ENCODE data around the gene FANCM.

FANCM gene

GRCh38 chr14:45238988-45239387 is 103.3 kb downstream of the FANCM start:
- H3K4me2 ChIP-seq, result no peak overlapping the region
- H3K36me3 ChIP-seq (ENCODE audit: insufficient read depth), result no peaks in the 10 kb centered on the region
- H3K9ac ChIP-seq, result no peak overlapping the region
- no peak overlapping the region for H3K4me3 ChIP-seq (IDR thresholded peaks at IDR 0.05; ENCODE audit: insufficient read depth, low read depth, low read length)
- H3K27me3 ChIP-seq (ENCODE audit: insufficient read depth, low read depth), result no peaks in the 10 kb centered on the region
- TF ChIP-seq, protein P1, sequence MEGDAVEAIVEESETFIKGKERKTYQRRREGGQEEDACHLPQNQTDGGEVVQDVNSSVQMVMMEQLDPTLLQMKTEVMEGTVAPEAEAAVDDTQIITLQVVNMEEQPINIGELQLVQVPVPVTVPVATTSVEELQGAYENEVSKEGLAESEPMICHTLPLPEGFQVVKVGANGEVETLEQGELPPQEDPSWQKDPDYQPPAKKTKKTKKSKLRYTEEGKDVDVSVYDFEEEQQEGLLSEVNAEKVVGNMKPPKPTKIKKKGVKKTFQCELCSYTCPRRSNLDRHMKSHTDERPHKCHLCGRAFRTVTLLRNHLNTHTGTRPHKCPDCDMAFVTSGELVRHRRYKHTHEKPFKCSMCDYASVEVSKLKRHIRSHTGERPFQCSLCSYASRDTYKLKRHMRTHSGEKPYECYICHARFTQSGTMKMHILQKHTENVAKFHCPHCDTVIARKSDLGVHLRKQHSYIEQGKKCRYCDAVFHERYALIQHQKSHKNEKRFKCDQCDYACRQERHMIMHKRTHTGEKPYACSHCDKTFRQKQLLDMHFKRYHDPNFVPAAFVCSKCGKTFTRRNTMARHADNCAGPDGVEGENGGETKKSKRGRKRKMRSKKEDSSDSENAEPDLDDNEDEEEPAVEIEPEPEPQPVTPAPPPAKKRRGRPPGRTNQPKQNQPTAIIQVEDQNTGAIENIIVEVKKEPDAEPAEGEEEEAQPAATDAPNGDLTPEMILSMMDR (conservative IDR thresholded peaks at IDR 0.05; ENCODE audit: low read depth, low read length), result no peak
- no peak overlapping the region for H3K27ac ChIP-seq
- H3K4me1 ChIP-seq (ENCODE audit: low read depth, poor library complexity, severe bottlenecking), result no peaks in the 10 kb centered on the region
- H4K20me1 ChIP-seq (ENCODE audit: insufficient read depth), result no peaks in the 10 kb centered on the region
- H3K79me2 ChIP-seq (ENCODE audit: insufficient read depth, low read depth), result peaks cover 8% of the 10 kb centered on the region; the same call in 1 of the 2 replicates
- no peak overlapping the region for H2AFZ ChIP-seq (ENCODE audit: low read depth)

- no peak overlapping the region for H3K4me2 ChIP-seq
- H3K27ac ChIP-seq, result no peak overlapping the region
Measured at GRCh38 chr14:45242706-45243105, 107.0 kb downstream of the FANCM start.

GRCh38 chr14:45246151-45246550 is 110.4 kb downstream of the FANCM start:
- H3K27me3 ChIP-seq (ENCODE audit: insufficient read depth, low read depth), result no peaks in the 10 kb centered on the region
- H3K79me2 ChIP-seq (ENCODE audit: insufficient read depth, low read depth), result peaks cover 74% of the 10 kb centered on the region
- H3K4me1 ChIP-seq (ENCODE audit: low read depth, poor library complexity, severe bottlenecking), result peaks cover 18% of the 10 kb centered on the region
- no peak overlapping the region for H3K9ac ChIP-seq
- no peak overlapping the region for H2AFZ ChIP-seq (ENCODE audit: low read depth)
- no peak overlapping the region for H3K4me3 ChIP-seq (IDR thresholded peaks at IDR 0.05; ENCODE audit: insufficient read depth, low read depth, low read length)
- TF ChIP-seq, protein P1 (conservative IDR thresholded peaks at IDR 0.05; ENCODE audit: low read depth, low read length), result no peak
- no peak overlapping the region for H3K27ac ChIP-seq
- no peak overlapping the region for H3K4me2 ChIP-seq
- H3K36me3 ChIP-seq (ENCODE audit: insufficient read depth), result no peaks in the 10 kb centered on the region; the same call in 1 of the 2 replicates
- no peaks in the 10 kb centered on the region for H4K20me1 ChIP-seq (ENCODE audit: insufficient read depth)

More at GRCh38 chr14:45242706-45243105, 107.0 kb downstream of the FANCM start:
- peaks cover 39% of the 10 kb centered on the region for H3K79me2 ChIP-seq (ENCODE audit: insufficient read depth, low read depth)
- no peaks in the 10 kb centered on the region; the same call in 1 of the 2 replicates for H3K36me3 ChIP-seq (ENCODE audit: insufficient read depth)
- no peaks in the 10 kb centered on the region for H3K4me1 ChIP-seq (ENCODE audit: low read depth, poor library complexity, severe bottlenecking)
- no peaks in the 10 kb centered on the region for H3K27me3 ChIP-seq (ENCODE audit: insufficient read depth, low read depth)
- H2AFZ ChIP-seq (ENCODE audit: low read depth), result no peak overlapping the region
- H3K9ac ChIP-seq, result no peak overlapping the region
- TF ChIP-seq, protein P1 (conservative IDR thresholded peaks at IDR 0.05; ENCODE audit: low read depth, low read length), result no peak
- no peaks in the 10 kb centered on the region for H4K20me1 ChIP-seq (ENCODE audit: insufficient read depth)
- H3K4me3 ChIP-seq (IDR thresholded peaks at IDR 0.05; ENCODE audit: insufficient read depth, low read depth, low read length), result no peak overlapping the region

DNA sequence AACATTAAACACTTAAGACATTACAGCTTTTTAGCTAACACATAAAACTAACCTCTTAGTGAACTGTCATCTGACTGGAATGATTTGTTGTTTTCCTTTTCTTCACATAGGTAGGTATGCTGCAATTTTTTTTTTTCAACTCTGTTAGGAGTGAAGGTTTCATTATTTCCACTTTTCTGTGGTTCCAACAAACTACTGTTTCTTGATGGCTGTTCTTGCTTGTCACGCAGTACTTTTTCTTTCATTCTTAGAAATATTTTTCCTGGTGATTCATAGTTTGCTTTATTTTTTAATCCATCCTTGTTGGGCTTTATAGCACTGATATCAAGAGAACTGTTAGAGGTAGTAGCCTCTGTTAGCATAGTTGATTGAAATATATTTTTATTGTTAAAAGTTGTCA is 111.0 kb downstream of the FANCM start:
- TF ChIP-seq, protein P1 (conservative IDR thresholded peaks at IDR 0.05; ENCODE audit: low read depth, low read length), result no peak
- no peak overlapping the region for H3K4me3 ChIP-seq (IDR thresholded peaks at IDR 0.05; ENCODE audit: insufficient read depth, low read depth, low read length)
- H3K36me3 ChIP-seq (ENCODE audit: insufficient read depth), result no peaks in the 10 kb centered on the region; the same call in 1 of the 2 replicates
- no peak overlapping the region for H3K9ac ChIP-seq
- H3K27ac ChIP-seq, result no peak overlapping the region
- no peak overlapping the region for H3K4me2 ChIP-seq
- H3K27me3 ChIP-seq (ENCODE audit: insufficient read depth, low read depth), result no peaks in the 10 kb centered on the region
- peaks cover 20% of the 10 kb centered on the region for H3K4me1 ChIP-seq (ENCODE audit: low read depth, poor library complexity, severe bottlenecking)
- peaks cover 79% of the 10 kb centered on the region for H3K79me2 ChIP-seq (ENCODE audit: insufficient read depth, low read depth)
- no peak overlapping the region for H2AFZ ChIP-seq (ENCODE audit: low read depth)
- H4K20me1 ChIP-seq (ENCODE audit: insufficient read depth), result no peaks in the 10 kb centered on the region
